GM13977 (cell line): Measurements from ENCODE around the gene MYD88.

Experiments used
- DNase-seq: peaks from one replicate; pipeline ENCODE4 v3.0.0; 2012; ENCODE audit warnings: low spot score
- CTCF ChIP-seq: IDR thresholded peaks from 2 replicates; pipeline ENCODE4 v1.5.1; 2012; ENCODE audit warnings: mild to moderate bottlenecking, control low read depth; ENCODE audit not compliant: insufficient read depth; ENCODE audit errors: extremely low read depth, missing control alignments
- in situ Hi-C: fragments of 300-500 bp; cut with MboI; formaldehyde crosslinking; loops from one replicate; pipeline ENCODE4 v1.12.0; 2022; ENCODE audit warnings: low sequenced_read_pairs, low pct_unique_long_range_greater_than_20kb, mixed read lengths, inconsistent platforms; ENCODE audit not compliant: unreplicated experiment

Gene MYD88

DNA sequence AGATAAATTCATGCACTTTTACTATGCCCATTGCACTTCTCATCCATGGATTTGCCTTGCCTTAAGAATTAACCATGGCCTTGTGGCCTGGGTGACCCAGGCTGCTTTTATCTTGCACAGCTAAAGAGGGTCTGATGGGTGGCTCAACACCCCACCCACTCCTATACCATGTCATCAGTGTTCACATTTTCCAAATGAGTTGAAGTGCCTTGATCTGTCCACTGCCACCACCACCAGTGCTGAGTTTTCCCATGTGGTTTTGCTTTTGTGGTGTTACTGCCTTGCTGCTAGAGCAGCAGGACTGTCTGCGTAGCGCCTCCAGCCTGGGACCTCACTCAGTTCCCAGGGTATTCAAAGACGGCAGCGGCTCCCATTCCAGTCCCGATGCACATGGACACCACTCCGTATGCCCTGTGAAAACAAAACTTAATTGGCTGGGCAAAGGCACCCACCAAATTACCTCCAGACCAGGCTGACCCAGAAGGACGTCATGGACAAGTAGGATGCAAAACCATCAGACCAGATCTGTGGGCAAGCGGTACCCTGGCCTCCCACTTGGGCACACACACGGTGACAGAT, 15.7 kb upstream of the MYD88 start:
- DNase-seq, result no peak
- in situ Hi-C loops, result loop anchor here (10.0 kb wide), 1 partner anchor 362 kb away; no protein-coding TSS in a partner anchor
- TF ChIP-seq CTCF, result no peak

DNA sequence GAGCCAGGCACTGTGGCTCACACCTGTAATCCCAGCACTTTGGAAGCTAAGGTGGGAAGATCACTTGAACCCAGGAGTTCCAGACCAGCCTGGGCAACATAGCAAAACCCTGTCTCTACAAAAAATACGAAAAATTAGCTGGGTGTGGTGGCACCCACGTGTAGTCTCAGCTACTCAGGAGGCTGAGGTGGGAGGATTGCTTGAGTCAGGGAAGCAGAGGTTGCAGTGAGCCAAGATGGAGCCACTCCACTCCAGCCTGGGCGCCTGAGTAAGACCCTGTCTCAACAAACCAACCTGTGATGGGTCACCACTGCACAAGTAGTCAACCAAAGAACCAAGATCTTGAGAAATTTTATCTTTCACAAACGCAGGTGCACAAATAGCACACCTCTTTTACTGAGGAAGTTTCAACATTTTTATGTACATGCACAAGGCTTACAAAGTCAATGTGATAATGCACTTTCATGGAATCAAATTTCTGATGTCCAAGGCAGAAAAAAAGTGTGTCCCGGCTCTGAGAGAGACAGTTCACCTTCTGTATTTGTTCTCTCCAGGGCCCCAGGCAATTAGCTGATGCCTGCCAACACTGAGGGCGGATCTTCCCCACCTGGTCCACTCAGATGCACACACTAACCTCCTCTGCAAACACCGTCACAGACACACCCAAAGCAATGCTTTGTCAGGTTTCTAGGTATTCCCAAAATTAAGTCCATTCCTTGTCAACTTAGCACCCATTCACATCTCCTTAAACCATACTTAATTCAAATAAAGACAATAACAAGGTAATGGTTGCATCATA, 13.9 kb upstream of the MYD88 start:
- DNase-seq, result no peak
- in situ Hi-C loops, result loop anchor here (10.0 kb wide), 1 partner anchor 360 kb away; no protein-coding TSS in a partner anchor
- no peak for TF ChIP-seq CTCF

GRCh38 chr3:38125305-38126120, 12.9 kb upstream of the MYD88 start:
- DNase-seq, result no peak
- TF ChIP-seq CTCF, result no peak
- in situ Hi-C loops, result loop anchor here (10.0 kb wide), 1 partner anchor 359 kb away; no protein-coding TSS in a partner anchor

DNA sequence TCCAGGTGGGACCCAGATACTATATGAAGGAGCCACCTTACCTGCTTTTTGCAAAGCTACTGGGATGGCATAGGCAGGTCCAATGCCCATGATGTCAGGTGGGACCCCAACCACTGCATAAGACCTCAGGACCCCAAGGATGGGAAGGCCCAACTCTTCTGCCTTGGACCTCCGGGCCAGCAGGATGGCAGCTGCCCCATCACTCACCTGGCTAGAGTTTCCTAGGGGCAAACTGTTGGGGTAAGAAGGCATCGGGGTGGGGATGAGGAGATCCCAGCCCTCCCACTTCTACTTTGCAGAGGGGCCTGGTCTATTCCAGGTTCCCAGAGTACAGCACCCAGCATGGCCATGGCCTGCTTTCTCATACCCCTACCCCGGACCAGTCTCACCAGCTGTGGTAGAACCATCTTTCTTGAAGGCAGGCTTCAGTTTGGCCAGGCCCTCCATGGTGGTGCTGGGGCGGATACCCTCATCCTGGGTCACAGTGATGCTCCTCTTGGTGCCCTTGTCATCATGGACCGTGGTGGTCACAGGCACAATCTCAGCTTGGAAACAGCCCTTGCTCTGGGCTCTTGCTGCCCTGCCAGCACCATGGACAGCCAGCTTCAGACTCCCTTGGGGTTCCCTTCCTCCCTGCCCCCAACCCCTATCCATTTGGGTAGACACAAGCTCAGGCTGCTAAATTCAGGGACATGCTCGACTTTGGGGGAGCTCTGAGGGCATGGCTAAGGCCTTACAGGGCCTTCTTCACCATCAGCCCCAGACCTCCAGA, 12.2 kb upstream of the MYD88 start:
- DNase-seq, result no peak
- in situ Hi-C loops, result loop anchor here (10.0 kb wide), 1 partner anchor 358 kb away; no protein-coding TSS in a partner anchor
- TF ChIP-seq CTCF, result no peak

DNA sequence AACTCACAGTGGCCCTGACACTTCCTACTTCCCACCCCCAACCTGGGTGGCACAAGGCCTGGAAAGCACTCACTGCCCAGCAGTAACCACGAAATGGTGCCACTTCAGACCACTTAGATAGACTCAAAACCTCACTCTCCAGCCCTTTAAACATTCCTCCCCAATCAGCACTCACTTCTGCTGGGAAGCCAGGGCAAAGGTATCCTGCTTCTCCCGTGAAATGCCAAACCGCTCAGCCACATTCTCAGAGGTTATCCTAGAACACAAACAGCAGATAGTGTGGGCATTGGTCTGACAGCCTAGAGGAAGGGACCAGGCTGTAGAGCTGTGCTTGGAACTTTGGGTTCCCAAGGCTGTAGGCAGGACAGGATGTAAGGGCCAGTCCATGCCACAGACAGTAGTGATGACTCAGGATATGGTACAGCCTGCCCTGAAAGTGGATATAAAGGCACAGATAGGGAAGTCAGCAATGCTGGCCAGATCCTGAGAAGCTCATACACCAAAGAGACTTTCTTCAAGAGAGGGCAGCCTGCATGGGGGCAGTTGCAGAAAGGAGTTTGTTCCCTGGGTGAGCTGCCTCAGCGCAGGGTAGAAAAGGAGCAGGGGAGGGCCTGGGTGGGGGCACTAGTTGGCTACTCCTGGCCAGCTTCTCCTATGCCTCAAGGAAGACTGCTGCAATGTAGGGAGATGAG, 10.7 kb upstream of the MYD88 start:
- DNase-seq, result no peak
- in situ Hi-C loops, result loop anchor here (10.0 kb wide), 1 partner anchor 357 kb away; no protein-coding TSS in a partner anchor
- TF ChIP-seq CTCF, result no peak

- TF ChIP-seq CTCF, result no peak
- DNase-seq, result no peak
- in situ Hi-C loops, result loop anchor here (10.0 kb wide), 1 partner anchor 357 kb away; no protein-coding TSS in a partner anchor
Observed at GRCh38 chr3:38128303-38128655, 10.2 kb upstream of the MYD88 start.
